Testis (tissue), 3 donors: ENCODE measurements around the gene PDE1A. TPM values are rescaled to one million over a fixed set of nuclear protein-coding genes. Genes with fewer than 3 reads are reported as not detected.
"Not testable (repeated sequence)": the region's sequence is repeated elsewhere in the genome, so short reads cannot be mapped to it uniquely, and the experiment has no call there.

Experiments
- DNase-seq: peaks from one replicate; pipeline ENCODE4 v3.0.0-alpha.2; 2019
- H3K27ac ChIP-seq, 2 donors: fragments of 200-600 bp; sonication (generic); one replicate each; pipeline ENCODE4 v1.5.1; 2019
- H3K27me3 ChIP-seq: fragments of 200-600 bp; sonication (generic); one replicate; pipeline ENCODE4 v1.5.1; 2019
- H3K36me3 ChIP-seq: fragments of 200-600 bp; sonication (generic); one replicate; pipeline ENCODE4 v1.5.1; 2017; ENCODE audit warnings: low read depth; ENCODE audit errors: missing control alignments
- H3K4me1 ChIP-seq: fragments of 200-600 bp; sonication (generic); one replicate; pipeline ENCODE4 v1.5.1; 2019
- H3K4me3 ChIP-seq, 2 donors: fragments of 200-600 bp; sonication (generic); one replicate each; pipeline ENCODE4 v1.5.1; 2017 to 2019
- H3K9me3 ChIP-seq: fragments of 200-600 bp; sonication (generic); one replicate; pipeline ENCODE4 v1.5.1; 2017
- CTCF ChIP-seq, 3 experiments: fragments of 450-650 bp in 2 of 3; fragments of 200-600 bp in 1 of 3; sonication (generic) in 1 of 3; IDR thresholded peaks; one replicate each; pipeline ENCODE4 v1.5.1; 2016 to 2019; ENCODE audit warnings: antibody characterized with exemption in 3 of 3, mild to moderate bottlenecking in 2 of 3, moderate library complexity in 1 of 3
- POLR2A ChIP-seq: fragments of 450-650 bp; IDR thresholded peaks from one replicate; pipeline ENCODE4 v1.6.1; 2017; ENCODE audit warnings: antibody characterized with exemption, mild to moderate bottlenecking, moderate library complexity
- WGBS, 2 donors: methylation state at CpG; one replicate each; pipeline ENCODE4 v1.1.5; 2018; 5-methylcytosine and 5-hydroxymethylcytosine counted together
- intact Hi-C: fragments of 100-400 bp; cut with DNase I; formaldehyde crosslinking; loops from one replicate; pipeline ENCODE4 v1.15.1; 2023; ENCODE audit warnings: low total_unique reads
- polyA plus RNA-seq: library from polyadenylated mRNA; stranded (reverse); fragments of 350-450 nt; fragmentation: Illumina TruSeq; extraction: RNeasy Lipid Tissue Mini Kit (QIAGEN cat#74804); gene quantifications from one replicate; pipeline ENCODE4 v1.2.3, GENCODE V29; 2014; ENCODE audit warnings: low read depth, low replicate concordance; ENCODE audit not compliant: insufficient read depth
- total RNA-seq, 2 donors: library from RNA; depleted of rRNA; stranded (reverse); fragments of >200 nt; gene quantifications; one replicate each; pipeline ENCODE4 v1.2.3, GENCODE V29; 2016

The PDE1A gene
- total and polyA plus RNA-seq, 3 donors from 2014 or later = 15.2 to 45.0 (median 29.8) TPM

GRCh38 chr2:182298456-182298855 is 128.4 kb downstream of the PDE1A start:
- Histone ChIP-seq H3K27ac (no peak overlapping the region), H3K27me3 (no peaks in the 10 kb centered on the region), H3K9me3 (no peaks in the 10 kb centered on the region), H3K4me1 (no peaks in the 10 kb centered on the region), H3K36me3 (no peaks in the 10 kb centered on the region), H3K4me3 (no peak overlapping the region)
- 90 to 94% methylated on average over 4 of the region's 4 CpGs for WGBS, 2 donors
- intact Hi-C loops = no loop called here
- no peak for DNase-seq
- no peak for TF ChIP-seq CTCF (IDR thresholded peaks at IDR 0.05)
- TF ChIP-seq POLR2A = no peak

- no peak for DNase-seq
- Histone ChIP-seq H3K36me3 (no peaks in the 10 kb centered on the region), H3K4me3 (no peak overlapping the region), H3K9me3 (no peaks in the 10 kb centered on the region), H3K4me1 (no peaks in the 10 kb centered on the region), H3K27ac (no peak overlapping the region), H3K27me3 (no peaks in the 10 kb centered on the region)
- TF ChIP-seq POLR2A = no peak
- TF ChIP-seq CTCF (IDR thresholded peaks at IDR 0.05) = no peak
- intact Hi-C loops = no loop called here
- WGBS, 2 donors = 52 to 56% methylated on average over 1 of the region's 1 CpG
These were observed 135.5 kb downstream of the PDE1A start for GRCh38 chr2:182291296-182291695.

GRCh38 chr2:182283512-182283911 is 143.3 kb downstream of the PDE1A start:
- Histone ChIP-seq H3K4me3 (no peak overlapping the region), H3K27me3 (no peaks in the 10 kb centered on the region), H3K36me3 (no peaks in the 10 kb centered on the region), H3K4me1 (no peaks in the 10 kb centered on the region), H3K27ac (no peak overlapping the region), H3K9me3 (no peaks in the 10 kb centered on the region)
- TF ChIP-seq CTCF (IDR thresholded peaks at IDR 0.05) = no peak
- TF ChIP-seq POLR2A = no peak
- no peak for DNase-seq
- WGBS, 2 donors = 71 to 74% methylated on average over 3 of the region's 3 CpGs
- intact Hi-C loops = no loop called here

- Histone ChIP-seq H3K4me1 (no peaks in the 10 kb centered on the region), H3K36me3 (no peaks in the 10 kb centered on the region), H3K27me3 (no peaks in the 10 kb centered on the region), H3K9me3 (no peaks in the 10 kb centered on the region), H3K4me3 (no peak overlapping the region), H3K27ac (no peak overlapping the region)
- no peak for DNase-seq
- no peak for TF ChIP-seq POLR2A
- TF ChIP-seq CTCF (IDR thresholded peaks at IDR 0.05) = no peak
- intact Hi-C loops = no loop called here
- WGBS, 2 donors = 72 to 76% methylated on average over 3 of the region's 3 CpGs
These were observed 145.6 kb downstream of the PDE1A start for GRCh38 chr2:182281276-182281675.

- H3K36me3 ChIP-seq = no peaks in the 10 kb centered on the region
- H3K27me3 ChIP-seq = no peaks in the 10 kb centered on the region
- H3K27ac ChIP-seq = no peak overlapping the region
- H3K4me3 ChIP-seq = no peak overlapping the region
- no peak for DNase-seq
- H3K4me1 ChIP-seq = no peaks in the 10 kb centered on the region
- intact Hi-C loops = no loop called here
- TF ChIP-seq CTCF (IDR thresholded peaks at IDR 0.05) (no peak), POLR2A (no peak)
- no peaks in the 10 kb centered on the region for H3K9me3 ChIP-seq
These were observed 146.7 kb downstream of the PDE1A start for GRCh38 chr2:182280118-182280517.

- H3K4me3 ChIP-seq, DNase-seq, H3K4me1 ChIP-seq, H3K27ac ChIP-seq, H3K9me3 ChIP-seq, H3K36me3 ChIP-seq, H3K27me3 ChIP-seq, intact Hi-C loops: not testable (repeated sequence)
- WGBS, 2 donors = 78 to 79% methylated on average over 6 of the region's 6 CpGs
These were observed 150.2 kb downstream of the PDE1A start for GRCh38 chr2:182276662-182277061.
